Measurements from ENCODE around the gene EIF4E3.

EIF4E3 gene

GRCh38 chr3:71659864-71660591 is 65.2 kb downstream of the EIF4E3 start:
- no peak for TF ChIP-seq GATA3 (IDR thresholded peaks at IDR 0.05; ENCODE audit: low read depth, low read length)
- TF ChIP-seq GATA2 (IDR thresholded peaks at IDR 0.05; ENCODE audit: low read depth, low read length): no peak

GRCh38 chr3:71657831-71658530 is 67.2 kb downstream of the EIF4E3 start:
- no peak for TF ChIP-seq GATA2 (IDR thresholded peaks at IDR 0.05; ENCODE audit: low read depth, low read length)
- no peak for TF ChIP-seq GATA3 (IDR thresholded peaks at IDR 0.05; ENCODE audit: low read depth, low read length)

- no peak for TF ChIP-seq GATA3 (IDR thresholded peaks at IDR 0.05; ENCODE audit: low read depth, low read length)
- no peak for TF ChIP-seq GATA2 (IDR thresholded peaks at IDR 0.05; ENCODE audit: low read depth, low read length)
Measured at GRCh38 chr3:71655061-71655460, 70.1 kb downstream of the EIF4E3 start.

GRCh38 chr3:71653414-71653807 is 71.8 kb downstream of the EIF4E3 start:
- no peak for TF ChIP-seq GATA3 (IDR thresholded peaks at IDR 0.05; ENCODE audit: low read depth, low read length)
- no peak for TF ChIP-seq GATA2 (IDR thresholded peaks at IDR 0.05; ENCODE audit: low read depth, low read length)

- TF ChIP-seq GATA3 (IDR thresholded peaks at IDR 0.05; ENCODE audit: low read depth, low read length) (no peak), GATA2 (IDR thresholded peaks at IDR 0.05; ENCODE audit: low read depth, low read length) (no peak)
Measured at GRCh38 chr3:71652781-71653413, 72.3 kb downstream of the EIF4E3 start.

GRCh38 chr3:71651625-71652024 is 73.6 kb downstream of the EIF4E3 start:
- TF ChIP-seq GATA2 (IDR thresholded peaks at IDR 0.05; ENCODE audit: low read depth, low read length) (no peak), GATA3 (IDR thresholded peaks at IDR 0.05; ENCODE audit: low read depth, low read length) (no peak)

- no peak for TF ChIP-seq GATA2 (IDR thresholded peaks at IDR 0.05; ENCODE audit: low read depth, low read length)
Measured at GRCh38 chr3:71650372-71650771, 74.8 kb downstream of the EIF4E3 start.

GRCh38 chr3:71649757-71650156 is 75.4 kb downstream of the EIF4E3 start:
- TF ChIP-seq GATA2 (IDR thresholded peaks at IDR 0.05; ENCODE audit: low read depth, low read length) (no peak), GATA3 (IDR thresholded peaks at IDR 0.05; ENCODE audit: low read depth, low read length) (no peak)

- no peak for TF ChIP-seq GATA3 (IDR thresholded peaks at IDR 0.05; ENCODE audit: low read depth, low read length)
- TF ChIP-seq GATA2 (IDR thresholded peaks at IDR 0.05; ENCODE audit: low read depth, low read length): no peak
Measured at GRCh38 chr3:71647751-71648150, 77.5 kb downstream of the EIF4E3 start.

GRCh38 chr3:71646971-71647370 is 78.2 kb downstream of the EIF4E3 start:
- no peak for TF ChIP-seq GATA2 (IDR thresholded peaks at IDR 0.05; ENCODE audit: low read depth, low read length)
- no peak for TF ChIP-seq GATA3 (IDR thresholded peaks at IDR 0.05; ENCODE audit: low read depth, low read length)

GRCh38 chr3:71645140-71645539 is 80.1 kb downstream of the EIF4E3 start:
- no peak for TF ChIP-seq GATA3 (IDR thresholded peaks at IDR 0.05; ENCODE audit: low read depth, low read length)
- no peak for TF ChIP-seq GATA2 (IDR thresholded peaks at IDR 0.05; ENCODE audit: low read depth, low read length)

GRCh38 chr3:71641674-71642073 is 83.5 kb downstream of the EIF4E3 start:
- TF ChIP-seq GATA3 (IDR thresholded peaks at IDR 0.05; ENCODE audit: low read depth, low read length): no peak
- TF ChIP-seq GATA2 (IDR thresholded peaks at IDR 0.05; ENCODE audit: low read depth, low read length): no peak

GRCh38 chr3:71640331-71640983 is 84.7 kb downstream of the EIF4E3 start:
- TF ChIP-seq GATA3 (IDR thresholded peaks at IDR 0.05; ENCODE audit: low read depth, low read length) (no peak), GATA2 (IDR thresholded peaks at IDR 0.05; ENCODE audit: low read depth, low read length) (no peak)

- no peak for TF ChIP-seq GATA2 (IDR thresholded peaks at IDR 0.05; ENCODE audit: low read depth, low read length)
Measured at GRCh38 chr3:71636482-71636881, 88.7 kb downstream of the EIF4E3 start.

All from SH-SY5Y (cell line).